ENCODE results near the gene ARNT2.
"Not testable (repeated sequence)": the region's sequence is repeated elsewhere in the genome, so short reads cannot be mapped to it uniquely, and the experiment has no call there.

Gene ARNT2

DNA sequence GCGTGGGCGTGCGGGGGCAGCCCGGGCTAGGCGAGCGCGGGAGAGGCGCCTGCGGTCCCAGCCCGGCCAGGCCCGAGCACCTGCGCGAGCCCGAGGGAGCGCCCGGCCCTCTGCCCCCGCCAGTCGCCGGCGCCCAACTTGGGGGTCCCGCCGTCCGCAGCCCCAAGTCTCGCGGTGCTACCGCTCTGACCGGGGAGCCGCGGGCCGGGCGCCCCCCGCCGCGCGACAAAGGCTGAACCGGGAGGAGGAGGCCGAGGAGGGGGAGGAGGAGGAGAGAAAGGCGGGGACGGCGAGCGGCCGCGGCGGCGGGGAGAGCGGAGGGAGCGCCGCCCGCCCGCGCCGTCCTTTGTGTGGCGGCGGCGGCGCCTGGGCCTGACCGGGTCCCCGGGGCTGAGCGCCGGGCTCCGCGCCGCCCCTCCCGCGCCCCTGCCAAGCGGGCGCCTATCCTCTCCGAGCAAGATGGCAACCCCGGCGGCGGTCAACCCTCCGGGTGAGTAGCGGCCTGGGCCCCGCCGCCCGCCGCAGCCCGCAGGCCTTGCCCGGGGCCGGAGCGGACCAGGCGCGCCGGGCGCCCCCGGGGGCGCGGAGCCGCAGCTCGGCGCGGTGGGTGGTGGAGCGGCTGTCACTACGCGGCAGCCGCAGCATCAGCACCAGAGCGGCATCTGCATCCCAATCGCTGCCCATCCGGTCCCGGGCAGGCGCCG lies at the start of gene ARNT2:
Gene ARNT2 (plus strand): TSS at position 326 of the 704 bp plus-strand sequence. CDS start 134 bp downstream, at position 460.
- no peak for DNase-seq (ENCODE audit: low read depth)

DNA sequence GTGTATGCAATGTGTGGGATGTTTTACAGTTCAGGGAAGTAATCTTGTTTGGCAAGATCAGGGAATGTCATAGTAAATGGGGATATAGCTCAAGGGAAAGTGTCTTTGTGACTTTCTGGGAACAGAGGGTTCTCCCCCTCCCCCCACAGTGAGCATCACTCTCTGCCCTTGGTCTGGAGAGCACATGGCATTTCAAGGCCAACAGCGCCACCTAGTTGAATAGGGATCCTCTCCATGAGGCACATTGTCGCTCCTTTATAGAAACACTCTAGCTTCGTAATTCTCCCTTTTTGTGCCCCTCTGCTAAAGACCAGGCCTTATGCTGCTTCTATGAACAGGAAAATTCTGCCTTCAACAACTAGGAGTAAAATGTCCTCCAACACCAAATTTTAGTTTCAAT lies 37.1 kb upstream of the ARNT2 start:
- no peak for DNase-seq (ENCODE audit: low read depth)

DNA sequence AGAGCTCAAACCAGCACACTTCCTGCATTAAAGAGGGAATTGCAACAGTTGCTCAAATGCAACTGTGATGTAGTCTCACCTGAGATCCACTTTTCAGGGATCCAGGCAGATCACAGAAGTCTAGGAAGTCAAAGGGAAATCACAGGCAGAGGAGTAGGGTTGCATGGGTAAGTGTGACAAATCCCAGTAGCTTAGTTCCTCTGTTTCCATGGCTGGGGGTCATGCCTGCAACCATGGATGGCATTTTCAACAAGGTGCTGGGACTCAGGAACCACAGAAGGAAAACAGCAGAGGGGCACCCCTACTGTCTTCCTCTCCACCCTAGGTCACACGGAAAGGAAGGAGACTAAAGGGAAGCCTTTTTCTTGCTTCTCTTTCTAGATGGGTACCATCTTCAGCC lies 36.5 kb upstream of the ARNT2 start:
- no peak for DNase-seq (ENCODE audit: low read depth)

DNA sequence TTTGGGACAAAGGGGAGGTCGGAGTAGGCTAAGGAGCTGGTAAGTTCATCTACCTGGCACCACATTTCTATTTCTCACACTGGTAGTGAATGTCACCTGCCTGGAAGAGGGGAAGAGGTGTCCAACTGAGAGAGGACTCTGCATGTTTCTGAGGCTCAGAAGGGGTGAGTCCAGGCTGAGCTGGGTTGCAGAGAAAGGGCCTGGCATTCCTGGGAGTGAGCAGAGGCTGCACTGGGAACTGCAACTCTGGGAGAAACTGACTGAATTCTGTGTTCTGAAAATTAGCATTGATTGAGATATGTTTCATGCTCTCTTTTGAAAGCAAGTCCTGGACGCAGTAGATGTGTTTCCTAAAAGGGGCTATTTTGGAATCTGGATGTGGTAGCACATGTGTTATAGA lies 32.3 kb upstream of the ARNT2 start:
- DNase-seq (ENCODE audit: low read depth): no peak

DNA sequence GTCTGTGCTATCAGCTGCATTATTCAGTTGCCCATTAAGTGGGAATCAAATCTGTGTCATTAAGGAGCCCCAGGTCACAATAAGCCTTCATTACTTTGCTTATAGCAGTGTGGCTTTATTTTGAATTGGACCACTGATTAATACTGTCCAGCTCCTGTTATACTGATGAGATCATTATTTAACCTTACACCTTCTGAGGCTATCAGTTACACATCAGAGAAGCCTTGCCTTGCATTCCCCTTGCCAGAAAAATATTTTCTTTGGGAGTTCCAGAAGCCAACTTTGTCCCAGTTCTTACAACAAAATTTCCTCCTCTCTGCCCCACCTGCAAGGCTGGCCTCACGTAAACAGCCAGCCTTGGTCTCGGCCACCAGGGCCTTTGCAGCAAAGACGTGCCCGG lies 29.7 kb upstream of the ARNT2 start:
- no peak for DNase-seq (ENCODE audit: low read depth)

DNA sequence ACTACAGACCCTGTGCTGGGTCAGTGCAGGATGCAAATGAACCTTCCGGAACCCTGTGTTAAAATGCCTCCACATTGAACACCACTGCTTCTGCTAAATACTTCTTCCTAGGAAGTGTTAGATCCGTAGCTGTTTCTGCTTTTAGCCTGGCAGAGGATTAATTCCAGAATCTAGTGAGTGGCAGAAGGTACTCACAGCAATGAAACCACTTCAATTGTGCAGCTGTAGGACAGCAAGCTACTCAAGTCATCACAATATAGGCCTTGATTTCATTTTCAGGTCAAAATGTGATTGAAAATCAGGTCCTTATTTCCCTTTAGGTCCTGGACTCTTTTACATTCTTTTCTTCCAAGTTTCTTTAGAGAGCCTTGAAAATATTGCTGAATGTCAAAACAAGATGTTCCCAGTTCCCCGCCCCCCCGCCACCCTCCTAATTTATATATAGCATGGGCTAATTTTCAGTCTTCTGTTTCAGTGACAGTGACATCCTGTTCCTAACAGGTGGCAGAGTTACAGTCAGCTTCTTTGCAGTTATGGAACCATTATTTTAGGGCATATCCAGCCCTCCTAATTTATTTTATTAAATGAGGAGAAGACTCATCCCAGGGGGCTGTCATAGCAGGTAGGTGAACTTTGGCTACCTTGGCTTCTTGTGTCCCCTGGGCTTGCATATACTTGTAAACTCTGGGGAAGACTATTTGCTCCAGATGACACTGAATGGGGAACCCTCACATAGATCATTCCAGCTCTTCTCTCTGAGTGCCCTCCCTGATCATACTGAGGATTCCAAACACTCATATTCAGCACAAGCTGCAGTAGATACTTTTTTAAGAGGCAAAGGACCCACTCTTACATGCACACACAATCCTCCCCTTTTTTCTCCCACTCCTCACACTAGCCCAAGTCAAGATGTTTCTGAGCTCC lies 28.0 kb upstream of the ARNT2 start:
- DNase-seq (ENCODE audit: low read depth): no peak

DNA sequence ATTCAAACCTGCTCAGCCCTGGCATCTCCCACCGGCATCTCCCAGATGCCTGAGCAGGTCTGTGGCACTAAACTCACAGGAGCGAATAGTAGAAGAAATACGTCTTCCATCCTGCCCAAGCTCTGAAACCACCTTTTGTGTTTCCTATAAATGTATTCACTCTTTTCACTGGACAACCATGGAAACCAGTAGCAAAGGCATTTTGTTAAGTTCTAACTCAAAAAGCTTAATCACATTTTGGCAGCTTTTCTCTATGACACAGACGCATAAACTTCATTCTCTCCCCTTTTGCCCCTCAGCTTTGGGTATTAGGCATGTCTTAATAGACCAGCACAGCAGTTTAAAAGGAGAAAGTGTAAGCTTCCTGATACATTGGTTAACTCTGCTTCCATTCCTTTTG lies 24.5 kb upstream of the ARNT2 start:
- DNase-seq (ENCODE audit: low read depth): no peak

DNA sequence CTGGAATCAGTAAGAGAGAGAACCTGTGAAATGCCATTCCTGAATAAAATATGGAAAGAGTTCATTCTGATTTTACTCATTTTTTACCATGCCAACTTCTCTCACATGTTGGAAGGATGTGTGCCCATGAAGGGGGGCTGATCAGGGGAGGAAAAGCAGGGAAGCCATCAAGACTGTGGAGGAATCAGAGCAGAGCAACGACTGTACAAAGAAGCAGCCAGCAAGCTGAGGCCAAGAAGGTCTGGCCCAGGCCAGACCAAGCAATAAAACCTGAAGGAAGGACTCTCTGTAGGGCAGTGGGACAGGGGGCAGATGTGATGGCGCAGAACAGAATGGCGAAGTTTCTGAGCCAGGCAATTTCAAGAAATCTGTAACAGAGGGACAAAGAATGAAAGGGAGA lies 24.0 kb upstream of the ARNT2 start:
- DNase-seq (ENCODE audit: low read depth): no peak

DNA sequence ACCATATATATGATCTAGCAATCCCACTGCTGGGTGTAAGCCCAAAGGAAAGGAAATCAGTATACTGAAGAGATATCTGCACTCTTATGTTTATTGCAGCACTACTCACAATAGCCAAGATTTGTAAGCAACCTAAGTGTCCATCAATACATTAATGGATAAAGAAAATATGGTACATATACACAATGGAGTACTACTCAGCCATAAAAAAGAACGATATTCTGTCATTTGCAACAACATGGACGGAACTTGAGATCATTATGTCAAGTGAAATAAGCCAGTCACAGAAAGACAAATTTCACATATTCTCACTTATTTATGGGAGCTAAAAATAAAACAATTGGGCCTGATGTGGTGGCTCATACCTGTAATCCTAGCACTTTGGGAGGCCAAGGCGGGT lies 21.9 kb upstream of the ARNT2 start:
- DNase-seq (ENCODE audit: low read depth): no peak

DNA sequence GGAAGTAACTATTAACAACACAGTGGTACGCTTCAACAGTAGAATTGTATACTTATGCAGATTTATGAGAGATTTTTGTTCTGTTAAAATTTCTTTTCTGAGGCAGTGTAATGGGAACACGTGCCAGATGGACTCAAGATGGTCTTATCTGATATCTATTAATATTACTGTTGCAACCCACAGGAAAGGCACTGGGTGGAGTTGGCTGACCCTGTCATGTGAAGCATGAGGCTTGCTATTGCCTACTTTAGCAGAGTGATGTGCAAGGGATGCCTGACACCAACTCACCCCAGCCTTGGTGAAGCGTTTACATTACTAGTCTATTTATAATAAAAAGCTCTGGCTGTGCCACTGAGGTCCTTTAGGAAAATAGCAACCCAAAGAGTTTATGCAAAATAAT lies 19.8 kb upstream of the ARNT2 start:
- DNase-seq (ENCODE audit: low read depth): no peak

DNA sequence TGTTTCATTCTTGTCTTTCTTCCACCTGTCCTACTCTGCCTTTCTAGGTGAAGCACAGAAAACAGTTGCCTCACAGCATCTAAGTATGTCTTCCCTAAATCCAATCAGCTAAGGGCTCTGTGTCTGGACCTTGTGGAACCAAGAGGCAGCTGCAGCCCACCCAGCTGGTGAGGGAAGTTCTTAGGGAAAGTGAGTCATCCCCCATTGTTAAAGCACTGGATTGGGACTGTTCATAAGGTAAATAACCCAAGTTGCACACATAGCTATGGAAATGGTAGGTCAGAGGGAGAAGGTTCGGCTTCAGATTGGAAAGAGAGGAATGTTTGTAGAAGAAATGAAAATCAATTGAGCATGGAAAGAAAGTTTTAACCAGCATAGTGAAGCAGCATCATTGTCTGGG lies 18.0 kb upstream of the ARNT2 start:
- DNase-seq (ENCODE audit: low read depth): no peak

DNA sequence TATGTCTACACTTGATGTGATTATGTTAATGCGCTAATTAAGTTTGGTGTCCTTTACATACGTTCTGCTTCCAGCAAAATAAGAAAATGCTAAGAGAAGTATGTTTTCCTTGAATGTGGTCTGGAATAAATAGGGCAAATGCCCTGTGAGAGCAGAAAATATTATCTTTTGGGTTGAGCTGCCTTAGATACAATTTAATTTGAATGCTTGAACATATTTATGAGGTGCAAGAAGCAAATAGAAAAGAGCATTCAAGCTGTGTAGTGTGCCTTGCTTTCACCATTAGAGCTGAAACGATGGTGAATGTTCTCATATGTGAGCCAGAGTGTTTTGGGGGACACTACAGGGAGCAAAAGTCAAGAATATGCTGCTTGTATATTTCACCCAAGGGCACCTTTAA lies 15.9 kb upstream of the ARNT2 start:
- no peak for DNase-seq (ENCODE audit: low read depth)

DNA sequence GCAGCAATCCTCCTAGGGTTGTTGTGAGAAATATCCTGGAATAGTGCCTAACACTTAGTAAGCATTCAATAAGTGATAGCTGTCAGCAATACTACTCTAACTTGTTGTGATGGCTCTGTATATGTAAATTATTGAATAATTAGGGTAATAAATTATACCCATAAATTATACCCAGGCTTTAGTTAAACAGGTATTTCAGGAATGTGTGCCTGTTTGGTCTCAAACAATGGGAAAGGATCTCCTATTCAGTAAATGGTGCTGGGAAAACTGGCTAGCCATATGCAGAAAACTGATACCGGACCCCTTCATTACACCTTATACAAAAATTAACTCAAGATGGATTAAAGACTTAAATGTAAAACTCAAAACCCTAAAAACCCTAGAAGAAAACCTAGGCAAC lies 14.8 kb upstream of the ARNT2 start:
- no peak for DNase-seq (ENCODE audit: low read depth)

DNA sequence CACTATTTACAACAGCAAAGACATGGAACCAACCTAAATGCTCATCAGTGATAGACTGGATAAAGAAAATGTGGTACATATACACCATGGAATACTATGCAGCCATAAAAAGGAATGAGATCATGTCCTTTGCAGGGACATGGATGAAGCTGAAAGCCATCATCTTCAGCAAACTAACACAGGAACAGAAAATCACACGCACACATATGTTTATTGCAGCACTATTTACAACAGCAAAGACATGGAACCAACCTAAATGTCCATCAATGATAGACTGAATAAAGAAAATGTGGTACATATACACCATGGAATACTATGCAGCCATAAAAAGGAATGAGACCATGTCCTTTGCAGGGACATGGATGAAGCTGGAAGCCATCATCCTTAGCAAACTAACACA lies 13.2 kb upstream of the ARNT2 start:
- not testable (repeated sequence) for DNase-seq (ENCODE audit: low read depth)

DNA sequence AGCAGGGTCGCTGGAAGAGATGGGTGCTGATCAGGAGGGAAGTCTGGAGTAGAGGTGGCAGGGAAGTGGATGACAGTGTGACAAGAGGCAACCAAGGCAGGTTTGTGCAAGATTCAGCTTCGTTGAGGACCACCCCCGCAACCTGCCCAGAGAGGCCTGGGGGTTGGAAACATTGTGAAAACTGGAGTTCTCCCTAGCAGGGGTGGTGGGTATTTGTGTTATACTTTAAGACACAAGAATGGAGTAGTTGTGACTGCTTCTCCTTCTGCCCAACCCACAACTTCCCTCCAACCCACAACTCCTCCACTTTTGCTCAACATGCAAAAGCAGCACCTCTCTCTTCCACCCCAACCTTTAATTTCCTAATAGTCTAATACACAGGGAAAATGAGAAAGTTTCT lies 8.6 kb upstream of the ARNT2 start:
- DNase-seq (ENCODE audit: low read depth): no peak

DNA sequence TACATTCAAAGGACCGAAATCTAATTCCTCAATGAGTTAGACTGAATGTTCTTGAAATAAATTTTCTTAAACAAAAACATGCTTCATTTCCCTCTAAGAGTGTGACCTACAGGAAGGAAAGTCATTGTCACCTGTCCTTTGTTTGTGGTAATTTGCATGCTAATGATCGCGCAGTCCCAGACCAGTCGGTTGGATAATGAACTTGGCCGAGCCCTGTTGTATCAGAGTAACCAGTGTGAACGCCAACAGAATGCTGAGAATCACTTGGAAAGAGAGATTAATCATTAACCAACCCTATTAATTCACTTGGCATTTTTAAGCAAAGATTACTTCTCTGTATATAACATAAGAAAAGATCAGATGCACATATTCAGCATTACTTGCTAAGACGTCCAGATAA lies 8.1 kb upstream of the ARNT2 start:
- DNase-seq (ENCODE audit: low read depth): no peak

DNA sequence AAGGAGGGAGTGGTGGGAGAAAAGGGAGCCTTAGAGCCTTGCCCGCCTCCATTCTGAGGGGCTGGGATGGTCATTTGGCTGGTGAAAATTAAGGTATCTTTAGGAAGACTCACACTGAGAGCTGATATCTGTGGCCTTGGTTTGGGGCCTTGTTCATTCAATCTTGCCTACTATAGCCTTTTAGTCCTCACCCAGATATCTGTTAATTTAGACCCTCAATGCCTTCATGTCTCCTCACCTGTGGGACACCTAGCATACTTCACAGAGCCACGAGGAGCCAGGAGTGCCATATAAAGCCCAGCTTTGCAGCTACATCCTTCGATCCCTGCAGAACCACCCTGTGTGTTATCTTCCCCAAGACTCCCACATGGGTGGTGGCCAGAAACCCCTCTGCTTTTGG lies 4.7 kb upstream of the ARNT2 start:
- no peak for DNase-seq (ENCODE audit: low read depth)

DNA sequence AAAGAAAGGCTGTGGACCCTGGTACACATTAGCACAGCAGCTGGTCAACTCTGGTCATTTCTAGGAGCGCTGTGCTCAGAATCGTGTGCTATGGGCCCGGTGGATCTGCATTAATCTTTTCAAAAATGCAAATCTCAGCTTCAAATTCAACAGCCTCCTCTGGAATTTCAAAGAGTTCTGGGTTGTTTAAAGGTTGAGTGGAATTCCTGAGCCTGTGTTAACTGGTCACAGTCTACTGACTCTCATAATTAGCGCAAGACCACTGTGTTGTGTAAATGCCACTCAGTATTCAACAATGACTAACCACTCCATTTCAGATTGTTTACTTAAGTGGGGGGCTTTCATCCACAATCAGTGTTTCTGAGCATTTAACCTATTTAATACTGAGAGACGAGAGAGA lies 2.7 kb upstream of the ARNT2 start:
- DNase-seq (ENCODE audit: low read depth): no peak

DNA sequence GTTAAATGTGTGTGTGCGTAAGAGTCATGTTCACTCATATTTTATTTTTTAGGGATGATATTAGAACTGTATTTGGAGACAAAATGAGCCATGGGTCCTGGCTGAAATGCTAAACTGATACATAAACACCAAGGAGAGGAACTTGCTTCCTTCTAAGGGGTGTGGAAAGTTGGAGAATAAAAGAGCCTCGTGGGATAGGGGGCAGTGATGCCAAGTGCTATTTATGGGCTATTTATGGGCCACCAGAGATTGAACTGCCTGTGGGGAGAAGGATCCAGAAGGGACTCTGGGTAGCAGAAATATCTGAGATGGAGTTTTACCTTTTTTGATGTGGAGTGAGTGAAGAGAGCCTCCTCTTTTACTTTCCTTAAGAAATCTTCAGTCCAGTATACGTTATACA lies 1.8 kb upstream of the ARNT2 start:
- no peak for DNase-seq (ENCODE audit: low read depth)

DNA sequence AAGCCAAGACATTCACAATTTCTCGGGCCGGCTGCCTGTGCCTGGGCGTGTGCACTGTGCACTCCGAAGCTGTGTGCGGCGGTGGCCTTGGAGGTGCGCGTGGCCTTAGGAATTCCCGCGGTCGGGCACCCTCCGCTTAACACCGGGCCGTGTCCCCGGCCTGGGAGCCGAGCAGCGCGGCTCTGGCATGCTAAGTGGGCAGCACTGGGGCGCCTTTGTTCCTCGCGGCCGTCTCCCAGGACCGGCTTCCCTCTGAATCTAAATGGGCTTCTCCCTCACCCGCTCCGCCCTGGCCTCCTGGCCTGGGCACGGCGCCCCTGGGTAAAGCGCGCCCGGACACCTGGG lies 498 bp upstream of the ARNT2 start:
- DNase-seq (ENCODE audit: low read depth): no peak

DNA sequence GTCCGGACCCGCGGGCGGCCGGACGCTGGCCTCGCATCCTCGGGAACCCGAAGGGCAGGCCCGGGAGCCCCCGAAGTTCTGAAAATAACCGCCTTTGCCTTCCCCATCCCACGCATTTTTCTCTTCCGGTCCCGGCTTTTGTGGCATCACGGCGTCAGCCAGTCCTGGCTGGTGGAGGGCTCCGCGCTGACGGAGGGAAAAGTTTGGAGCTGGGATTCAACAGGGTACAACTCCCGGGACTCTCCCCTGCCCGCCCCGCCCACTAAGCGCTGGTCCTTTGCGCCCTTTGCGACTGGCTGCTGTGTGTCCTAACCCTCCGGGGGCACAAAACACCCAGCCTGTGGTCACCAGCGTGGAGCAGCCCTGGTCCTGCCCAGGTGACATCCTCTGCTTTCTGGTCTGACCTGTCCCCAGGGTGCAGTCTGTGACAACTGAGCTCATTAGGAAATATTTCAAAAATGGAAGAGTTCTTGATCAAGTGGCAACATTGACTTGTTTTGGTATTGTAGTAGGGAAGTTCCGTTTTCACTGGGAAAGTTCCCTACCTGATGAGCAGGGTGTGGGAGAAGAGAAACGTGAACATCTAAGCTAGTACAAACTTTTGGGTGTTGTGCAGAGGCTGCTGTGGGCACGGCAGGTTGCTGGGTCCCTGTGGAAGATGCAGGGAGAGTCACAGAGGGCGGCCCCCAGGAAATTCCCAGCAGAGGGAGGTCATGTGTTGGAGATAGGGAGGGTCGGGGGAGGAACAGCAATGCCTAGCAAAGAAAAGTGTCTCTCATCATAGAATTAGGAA lies 775 bp downstream of the ARNT2 start:
- DNase-seq (ENCODE audit: low read depth): no peak

DNA sequence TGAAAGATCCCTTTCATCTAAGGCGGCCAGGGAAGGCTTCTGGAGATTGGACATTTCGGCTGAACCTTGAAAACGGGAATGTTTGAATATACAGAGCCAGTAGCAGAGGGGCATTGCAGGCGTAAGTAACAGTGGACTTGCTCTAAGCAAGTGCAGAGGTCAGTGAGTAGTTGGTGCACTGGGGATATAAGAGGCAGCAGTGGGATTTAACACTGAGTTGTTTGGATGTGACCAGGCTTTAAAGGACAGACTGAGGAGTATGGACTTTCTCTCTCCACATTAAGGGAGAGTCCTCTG lies 1.3 kb downstream of the ARNT2 start:
- DNase-seq (ENCODE audit: low read depth): no peak

DNA sequence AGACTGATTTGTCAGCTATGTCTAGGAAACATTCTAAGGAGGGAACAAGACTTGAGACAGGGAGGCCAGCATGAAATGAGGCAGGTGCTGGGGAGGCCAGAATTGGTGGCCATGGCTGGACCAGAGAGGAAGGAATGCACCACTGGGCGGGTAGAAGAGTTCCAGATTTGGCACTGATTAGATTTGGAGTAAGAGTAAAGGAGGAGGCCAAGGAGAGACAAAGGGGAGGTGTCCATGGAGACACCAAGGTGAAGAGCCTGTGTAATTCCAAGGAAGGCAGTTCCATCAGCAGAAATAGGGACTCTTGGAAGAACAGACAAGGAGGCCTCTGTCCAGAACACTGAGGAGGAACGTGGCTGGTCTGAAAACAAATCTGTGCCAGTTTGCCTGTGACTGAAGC lies 1.8 kb downstream of the ARNT2 start:
- DNase-seq (ENCODE audit: low read depth): no peak

Measured in stromal cell of bone marrow (primary cell).